GM19023 (cell line): ENCODE data around the gene KIF12.

Source experiments
- ATAC-seq: cut with Tn5 transposase; IDR thresholded peaks from one replicate; pipeline ENCODE4 v1.9.1; 2021; ENCODE audit warnings: mild to moderate bottlenecking, moderate library complexity; ENCODE audit not compliant: unreplicated experiment

The KIF12 gene

DNA sequence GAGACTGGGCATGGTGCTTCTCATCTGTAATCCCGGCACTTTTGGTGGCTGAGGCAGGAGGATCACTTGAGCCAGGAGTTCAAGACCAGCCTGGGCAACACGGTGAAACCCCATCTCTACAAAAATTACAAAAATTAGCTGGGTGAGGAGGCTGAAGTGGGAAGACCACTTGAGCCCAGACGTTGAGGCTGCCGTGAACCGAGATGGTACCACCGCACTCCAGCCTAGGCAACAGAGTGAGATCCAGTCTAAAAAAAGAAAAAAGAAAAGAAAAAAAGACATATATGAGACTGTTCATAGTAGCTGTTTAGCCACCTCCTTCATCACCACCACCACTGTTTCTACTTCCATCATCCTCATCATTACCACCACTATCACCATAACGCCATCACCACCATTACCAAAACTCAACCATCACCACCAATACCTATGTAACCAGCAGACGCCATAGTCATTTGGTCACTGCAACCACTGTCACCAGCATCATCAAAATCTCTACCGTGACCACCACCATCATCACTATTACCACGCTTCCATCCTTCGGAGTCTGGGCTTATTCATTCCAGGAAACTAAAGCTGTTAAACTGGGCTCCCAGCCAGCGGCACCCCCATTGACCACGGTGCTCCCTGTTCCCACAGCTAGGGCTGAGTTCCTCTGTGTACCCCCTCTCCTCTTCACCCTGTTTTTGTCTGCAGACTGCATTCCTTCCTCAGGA, 8.4 kb upstream of the KIF12 start:
- no peak for ATAC-seq

GRCh38 chr9:114105236-114105635, 6.1 kb upstream of the KIF12 start:
- no peak for ATAC-seq

DNA sequence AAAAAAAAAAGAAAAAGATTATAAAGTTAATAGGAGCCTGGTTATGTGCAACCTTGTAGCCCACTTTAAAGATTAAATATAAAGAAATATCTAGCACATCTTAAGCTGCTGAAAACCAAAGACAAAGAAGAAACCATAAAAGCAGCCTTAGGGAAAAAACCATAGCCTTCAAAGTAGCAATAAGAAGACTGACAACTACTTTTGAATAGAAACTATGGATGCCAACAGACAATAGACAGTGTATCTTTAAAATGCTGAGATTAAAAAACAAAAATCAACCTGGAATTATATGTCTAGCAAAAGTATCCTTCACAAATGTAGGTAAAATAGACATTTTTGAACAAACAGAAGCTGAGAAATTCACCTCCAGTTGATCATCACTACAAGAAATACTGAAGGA, 3.4 kb upstream of the KIF12 start:
- ATAC-seq: no peak

DNA sequence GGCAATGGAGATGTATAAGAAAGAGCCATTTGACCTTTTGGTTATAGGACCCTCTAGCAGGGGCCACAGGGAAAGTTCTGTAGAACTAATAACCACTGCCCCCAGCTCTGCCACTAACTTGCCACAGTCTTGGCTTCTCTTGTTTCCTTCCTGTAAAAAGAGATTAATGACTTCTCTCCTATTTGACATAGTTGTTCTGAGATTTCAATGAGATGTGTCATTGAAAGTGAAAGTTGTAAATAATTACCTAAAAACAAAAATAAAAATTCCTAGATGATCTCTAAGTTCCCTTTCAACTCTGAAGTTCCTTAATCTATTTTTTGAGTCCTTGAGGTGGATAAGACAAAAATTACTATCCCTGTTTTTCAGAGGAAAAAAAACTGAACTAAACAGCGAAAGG, 1.4 kb upstream of the KIF12 start:
- ATAC-seq: no peak

GRCh38 chr9:114099669-114100270, 678 bp upstream of the KIF12 start:
- ATAC-seq: no peak

DNA sequence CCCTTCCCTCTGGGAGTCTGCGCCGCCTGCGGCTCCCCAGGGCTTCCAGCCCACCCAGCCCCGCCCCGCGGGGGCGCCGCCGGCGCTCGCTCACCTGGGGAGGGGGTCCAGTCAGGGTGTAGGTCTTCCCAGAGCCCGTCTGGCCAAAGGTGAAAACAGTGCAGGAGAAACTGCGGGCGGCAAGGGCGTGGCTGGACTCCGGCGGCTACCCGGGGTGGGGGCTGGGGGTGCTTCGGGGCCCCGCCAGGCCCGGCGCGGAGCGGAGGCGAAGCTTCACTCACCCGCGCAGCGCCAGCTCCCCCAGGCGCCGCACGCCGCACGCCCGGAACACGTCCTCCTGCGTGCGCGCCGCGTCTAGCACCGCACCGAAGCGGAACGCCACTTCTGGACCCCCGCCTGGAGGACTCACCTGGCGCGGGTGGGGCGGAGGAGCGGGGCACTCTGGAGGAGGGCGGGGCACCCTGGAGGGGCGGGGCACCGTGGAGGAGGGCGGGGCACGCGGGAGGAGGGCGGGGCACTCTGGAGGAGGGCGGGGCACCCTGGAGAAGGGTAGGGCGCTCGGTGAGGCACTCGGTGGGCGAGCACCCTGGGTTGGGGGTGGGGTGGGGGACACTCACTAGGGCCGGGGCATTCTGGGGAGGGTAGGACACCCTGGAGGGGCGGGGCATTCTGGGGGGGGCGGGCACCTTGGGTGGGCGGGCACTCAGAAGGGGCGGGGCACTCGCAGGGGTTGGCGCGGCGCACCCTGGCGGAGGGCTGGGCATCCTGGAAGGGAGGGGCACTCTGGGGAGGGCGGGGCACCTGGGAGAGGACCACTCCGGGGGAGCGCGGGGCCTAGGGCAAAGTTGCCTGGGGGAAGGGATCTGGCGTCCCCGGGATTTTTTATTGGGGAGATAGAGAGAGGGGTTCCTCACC, 814 bp downstream of the KIF12 start:
- no peak for ATAC-seq

DNA sequence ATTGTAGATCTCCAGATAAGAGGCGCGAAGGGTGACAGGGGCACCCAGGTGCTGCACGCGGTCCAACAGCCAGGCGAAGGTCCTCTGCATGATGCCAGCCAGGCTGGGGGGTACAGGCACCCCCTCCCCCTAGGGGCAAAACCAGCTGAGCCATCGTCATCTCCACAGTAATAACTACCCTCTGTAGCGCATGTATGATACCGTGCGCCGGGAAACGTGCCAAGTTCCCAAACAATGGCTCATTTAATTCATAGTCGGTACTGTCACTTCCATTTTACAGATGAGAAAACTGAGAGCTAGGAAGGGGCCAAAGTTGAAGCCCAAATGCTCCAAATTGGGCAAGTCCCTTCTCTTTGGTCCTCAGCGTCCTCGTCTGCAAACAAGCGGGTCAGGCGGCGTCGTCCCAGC, 1.5 kb downstream of the KIF12 start:
- ATAC-seq: no peak

DNA sequence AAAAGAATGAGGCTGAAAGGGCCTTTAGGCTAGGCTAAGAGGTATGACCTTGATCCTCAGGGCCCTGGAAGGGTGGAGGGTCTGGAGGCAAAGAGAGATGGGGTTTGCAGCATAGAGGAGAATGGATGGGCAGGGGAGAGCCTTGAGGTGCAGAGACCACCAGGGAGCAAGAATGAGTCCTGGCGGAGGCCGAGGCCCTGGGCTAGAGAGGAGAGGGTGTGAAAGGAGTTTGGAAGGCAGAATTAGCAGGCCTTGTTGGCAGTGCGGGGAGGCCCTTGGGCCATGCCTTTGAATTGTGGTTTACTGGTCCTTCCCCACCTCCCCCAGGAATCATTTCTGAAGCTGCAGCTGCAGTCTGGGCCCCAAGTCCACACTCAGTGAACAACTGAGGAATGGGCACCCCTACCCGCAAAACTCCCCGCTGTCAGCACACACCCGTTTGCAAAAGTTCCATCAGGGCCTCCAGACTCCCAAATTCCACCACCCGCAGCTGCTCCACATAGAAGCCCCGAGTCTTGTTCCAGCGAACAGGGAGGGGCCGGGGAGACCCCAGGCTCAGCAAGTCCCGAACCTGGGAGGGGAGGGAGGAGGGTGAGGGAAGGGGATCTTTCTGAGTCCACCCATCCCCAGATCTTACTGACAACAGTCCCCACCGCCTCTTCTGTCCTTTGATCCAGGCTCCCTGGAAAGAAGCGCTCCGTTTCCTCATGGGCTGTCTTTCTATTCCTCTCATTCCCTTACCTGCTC, 2.1 kb downstream of the KIF12 start:
- ATAC-seq: no peak

- ATAC-seq: no peak
Observed at GRCh38 chr9:114096041-114096511, 3.0 kb downstream of the KIF12 start.

- ATAC-seq: no peak
Observed at GRCh38 chr9:114094971-114095370, 4.1 kb downstream of the KIF12 start.

- ATAC-seq: no peak
Observed at GRCh38 chr9:114093761-114094505, 5.2 kb downstream of the KIF12 start.

DNA sequence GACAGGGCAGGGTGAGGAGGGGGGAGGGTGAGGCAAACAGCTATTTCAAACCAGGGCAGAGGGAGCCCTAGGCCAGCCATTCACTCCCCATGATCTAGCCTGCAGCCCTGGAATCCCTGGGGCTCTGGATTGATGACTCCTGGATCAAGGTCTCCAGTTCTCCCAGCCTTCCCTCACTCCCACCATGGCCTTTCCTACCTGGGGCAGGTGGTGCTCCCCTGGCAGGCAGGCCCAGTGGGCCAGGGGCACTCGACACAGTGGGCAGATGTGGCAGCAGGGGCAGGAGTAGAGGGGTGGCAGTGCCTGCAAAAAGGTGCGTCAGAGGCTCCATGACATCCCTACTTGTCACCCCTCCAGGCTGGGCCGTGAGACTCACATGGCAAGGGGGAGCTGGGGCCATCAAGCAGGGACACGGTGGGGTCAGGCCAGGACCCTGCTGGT, 6.0 kb downstream of the KIF12 start:
- no peak for ATAC-seq

GRCh38 chr9:114092336-114092735, 6.8 kb downstream of the KIF12 start:
- no peak for ATAC-seq

DNA sequence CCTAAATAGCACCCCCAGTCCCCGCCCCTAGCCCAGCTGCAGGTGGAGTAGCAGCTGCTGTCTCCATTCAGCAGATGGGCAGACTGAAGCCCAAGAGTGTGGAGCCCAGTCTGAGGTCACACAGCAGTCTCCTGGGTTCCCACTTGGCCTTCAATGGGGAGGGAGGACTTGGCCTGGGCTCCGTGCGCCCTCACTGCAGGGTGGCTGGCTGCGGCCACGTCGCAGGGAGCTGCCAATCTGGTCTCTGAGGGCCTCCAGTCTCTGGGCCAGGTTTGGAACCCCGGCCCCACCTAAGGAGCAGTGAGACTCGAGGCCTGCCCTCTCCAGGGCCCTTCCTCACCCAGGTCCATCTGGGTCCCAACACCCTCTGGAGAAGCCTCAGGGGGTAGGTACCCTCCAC, 7.4 kb downstream of the KIF12 start:
- no peak for ATAC-seq

DNA sequence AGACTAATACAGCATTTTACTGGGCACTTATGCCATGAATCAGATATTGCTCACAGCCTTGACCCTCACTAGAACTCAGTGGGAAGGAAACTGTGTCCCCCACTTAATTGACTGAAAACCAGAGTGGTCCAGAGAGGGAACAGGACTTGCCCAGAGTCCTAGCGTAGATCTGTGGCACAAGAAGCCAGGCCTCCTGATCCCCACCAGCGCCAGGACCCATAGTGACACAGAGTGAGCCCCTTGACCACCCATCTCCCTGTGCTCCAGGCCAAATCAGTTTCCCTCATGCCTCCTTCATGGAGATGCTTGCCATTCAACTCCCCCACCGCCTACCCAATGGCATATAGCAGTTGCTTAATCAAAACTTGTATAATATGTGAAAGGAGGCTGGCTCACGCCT, 8.3 kb downstream of the KIF12 start:
- no peak for ATAC-seq

GRCh38 chr9:114089206-114089840, 9.8 kb downstream of the KIF12 start:
- no peak for ATAC-seq

DNA sequence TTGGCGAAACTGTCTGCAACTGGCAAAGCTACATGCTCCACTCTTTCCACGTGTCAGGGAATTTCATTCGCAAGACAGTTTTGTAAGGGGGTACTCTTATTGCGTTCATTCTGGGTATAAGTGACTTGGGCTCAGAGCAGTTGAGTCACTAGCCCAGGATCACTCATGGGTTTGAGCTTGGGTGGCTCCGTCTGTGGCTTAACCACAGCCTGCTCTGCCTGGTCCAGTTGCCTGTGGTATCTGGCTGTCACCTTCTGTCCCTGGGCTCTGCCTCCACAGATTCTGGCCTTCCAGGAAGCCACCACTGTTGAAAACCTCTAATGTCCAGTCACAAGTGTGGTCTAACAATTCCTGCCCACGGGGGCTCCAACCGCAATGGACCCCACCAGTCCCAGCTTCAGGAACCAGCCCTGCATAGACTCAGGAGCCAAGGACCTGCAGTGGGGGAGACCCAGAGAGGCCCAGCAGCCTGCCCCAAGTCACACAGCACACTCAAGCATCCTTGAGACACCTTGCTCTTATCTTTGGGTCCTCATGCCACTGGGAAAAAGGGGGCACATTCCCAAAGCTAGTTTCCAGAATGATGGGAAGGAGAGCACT, 10.4 kb downstream of the KIF12 start:
- no peak for ATAC-seq

GRCh38 chr9:114087721-114088120, 11.4 kb downstream of the KIF12 start:
- no peak for ATAC-seq

- no peak for ATAC-seq
Observed at GRCh38 chr9:114086607-114087006, 12.5 kb downstream of the KIF12 start.
